ENCODE measurements around the gene CLDN8. TPM values are rescaled to one million over a fixed set of nuclear protein-coding genes. Genes with fewer than 3 reads are reported as not detected.

The CLDN8 gene
- total RNA-seq, 2 donors from 2014 or later = not detected

DNA sequence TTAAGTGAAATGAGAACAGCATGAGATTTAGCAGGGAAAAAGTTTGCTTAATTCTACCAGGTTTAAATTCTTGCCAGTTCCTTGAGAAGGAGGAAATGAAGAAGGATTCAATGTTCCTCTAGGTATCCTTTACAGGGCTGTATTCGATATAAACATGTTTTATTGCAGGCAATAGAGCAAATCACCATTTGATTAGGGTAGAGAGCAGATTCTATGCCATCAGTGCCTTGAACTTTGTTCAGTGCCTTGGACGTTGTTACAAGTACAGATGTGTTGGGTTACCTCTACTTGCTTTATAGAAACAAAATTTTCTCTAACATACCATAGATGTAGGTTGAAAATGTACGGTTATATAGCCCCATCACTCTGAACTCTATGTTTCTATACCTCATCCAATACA lies 18.2 kb upstream of the CLDN8 start:
- H3K9ac ChIP-seq (ENCODE audit: extremely low read depth, low read length, poor library complexity, severe bottlenecking) = no peak overlapping the region

DNA sequence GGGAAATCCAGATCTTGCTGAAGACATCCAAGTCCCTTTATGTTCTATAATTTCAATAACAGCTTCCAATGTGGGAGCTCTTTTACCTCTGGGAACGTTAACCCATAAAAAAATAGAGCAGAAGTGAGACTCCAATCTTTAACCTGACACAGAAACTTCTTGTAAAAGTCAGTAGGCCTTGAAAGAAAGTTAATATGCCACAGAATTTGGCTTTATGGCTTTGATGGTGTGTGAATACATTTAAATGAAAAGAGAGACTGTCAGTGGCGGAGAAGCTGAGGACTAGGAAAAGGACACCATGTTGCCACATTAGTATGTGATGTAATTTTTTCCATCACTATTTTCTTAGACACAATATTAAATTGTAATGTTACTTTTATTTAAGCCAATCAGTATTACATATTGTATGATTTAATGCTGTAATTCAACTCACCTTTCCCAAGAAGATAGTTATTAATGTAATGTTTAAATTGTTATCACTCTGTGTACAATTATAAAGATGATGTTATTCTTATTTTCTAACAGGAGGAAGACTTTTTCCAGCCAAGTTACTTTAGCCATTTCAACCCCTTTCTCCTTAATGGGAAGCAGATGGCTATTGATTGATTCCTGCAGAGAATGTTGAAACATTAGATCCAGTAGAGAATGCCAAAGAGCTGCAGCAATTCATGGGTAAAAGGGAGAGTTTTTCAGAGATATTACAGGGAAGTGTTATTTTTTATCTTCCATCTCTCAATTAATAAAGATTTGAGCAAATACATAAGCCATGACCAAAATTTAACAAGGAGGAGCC lies 17.5 kb upstream of the CLDN8 start:
- no peaks in the 10 kb centered on the region for H3K27me3 Mint-ChIP-seq (ENCODE audit: insufficient read depth)
- 87 to 100% methylated on average over 2 of the region's 2 CpGs for WGBS, 2 experiments (ENCODE audit: insufficient coverage in 1 of 2, insufficient read length in 1 of 2)
- no peaks in the 10 kb centered on the region for H3K9me3 ChIP-seq (ENCODE audit: control insufficient read depth, low read length)
- H3K27ac ChIP-seq (ENCODE audit: low read depth, low read length) = no peak overlapping the region
- DNase-seq = no peak
- no peak overlapping the region for H3K27ac Mint-ChIP-seq
- H3K27me3 ChIP-seq (ENCODE audit: control insufficient read depth, insufficient read depth, low read length, poor library complexity, severe bottlenecking) = no peaks in the 10 kb centered on the region
- no peaks in the 10 kb centered on the region for H3K4me1 ChIP-seq (ENCODE audit: control insufficient read depth, insufficient read depth, low read length)
- H3K4me3 Mint-ChIP-seq = no peak overlapping the region
- H3K4me3 ChIP-seq (ENCODE audit: low read length) = no peak overlapping the region
- no peaks in the 10 kb centered on the region for H3K36me3 ChIP-seq (ENCODE audit: control insufficient read depth, insufficient read depth, low read length)
- H3K9me3 Mint-ChIP-seq = peaks cover 4% of the 10 kb centered on the region
- TF ChIP-seq, protein P1, sequence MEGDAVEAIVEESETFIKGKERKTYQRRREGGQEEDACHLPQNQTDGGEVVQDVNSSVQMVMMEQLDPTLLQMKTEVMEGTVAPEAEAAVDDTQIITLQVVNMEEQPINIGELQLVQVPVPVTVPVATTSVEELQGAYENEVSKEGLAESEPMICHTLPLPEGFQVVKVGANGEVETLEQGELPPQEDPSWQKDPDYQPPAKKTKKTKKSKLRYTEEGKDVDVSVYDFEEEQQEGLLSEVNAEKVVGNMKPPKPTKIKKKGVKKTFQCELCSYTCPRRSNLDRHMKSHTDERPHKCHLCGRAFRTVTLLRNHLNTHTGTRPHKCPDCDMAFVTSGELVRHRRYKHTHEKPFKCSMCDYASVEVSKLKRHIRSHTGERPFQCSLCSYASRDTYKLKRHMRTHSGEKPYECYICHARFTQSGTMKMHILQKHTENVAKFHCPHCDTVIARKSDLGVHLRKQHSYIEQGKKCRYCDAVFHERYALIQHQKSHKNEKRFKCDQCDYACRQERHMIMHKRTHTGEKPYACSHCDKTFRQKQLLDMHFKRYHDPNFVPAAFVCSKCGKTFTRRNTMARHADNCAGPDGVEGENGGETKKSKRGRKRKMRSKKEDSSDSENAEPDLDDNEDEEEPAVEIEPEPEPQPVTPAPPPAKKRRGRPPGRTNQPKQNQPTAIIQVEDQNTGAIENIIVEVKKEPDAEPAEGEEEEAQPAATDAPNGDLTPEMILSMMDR (conservative IDR thresholded peaks at IDR 0.05) = no peak
- no peak overlapping the region for H3K9ac ChIP-seq (ENCODE audit: extremely low read depth, low read length, poor library complexity, severe bottlenecking)
- no peaks in the 10 kb centered on the region for H3K36me3 Mint-ChIP-seq (ENCODE audit: low read depth)
- H3K4me1 Mint-ChIP-seq = no peaks in the 10 kb centered on the region

More for the DNA sequence above, 18.2 kb upstream of the CLDN8 start:
- peaks cover 4% of the 10 kb centered on the region for H3K9me3 Mint-ChIP-seq
- TF ChIP-seq, protein P1 (conservative IDR thresholded peaks at IDR 0.05) = no peak
- Histone ChIP-seq H3K27me3 (ENCODE audit: control insufficient read depth, insufficient read depth, low read length, poor library complexity, severe bottlenecking) (no peaks in the 10 kb centered on the region), H3K4me1 (ENCODE audit: control insufficient read depth, insufficient read depth, low read length) (no peaks in the 10 kb centered on the region), H3K27ac (ENCODE audit: low read depth, low read length) (no peak overlapping the region), H3K4me3 (ENCODE audit: low read length) (no peak overlapping the region), H3K9me3 (ENCODE audit: control insufficient read depth, low read length) (no peaks in the 10 kb centered on the region), H3K36me3 (ENCODE audit: control insufficient read depth, insufficient read depth, low read length) (no peaks in the 10 kb centered on the region)
- WGBS, 2 experiments (ENCODE audit: insufficient coverage in 1 of 2, insufficient read length in 1 of 2) = 79 to 100% methylated on average over 1 to 2 of the region's 3 CpGs
- no peaks in the 10 kb centered on the region for H3K36me3 Mint-ChIP-seq (ENCODE audit: low read depth)
- H3K27ac Mint-ChIP-seq = no peak overlapping the region
- peaks cover 2% of the 10 kb centered on the region for H3K4me1 Mint-ChIP-seq
- no peaks in the 10 kb centered on the region for H3K27me3 Mint-ChIP-seq (ENCODE audit: insufficient read depth)
- no peak overlapping the region for H3K4me3 Mint-ChIP-seq
- no peak for DNase-seq

DNA sequence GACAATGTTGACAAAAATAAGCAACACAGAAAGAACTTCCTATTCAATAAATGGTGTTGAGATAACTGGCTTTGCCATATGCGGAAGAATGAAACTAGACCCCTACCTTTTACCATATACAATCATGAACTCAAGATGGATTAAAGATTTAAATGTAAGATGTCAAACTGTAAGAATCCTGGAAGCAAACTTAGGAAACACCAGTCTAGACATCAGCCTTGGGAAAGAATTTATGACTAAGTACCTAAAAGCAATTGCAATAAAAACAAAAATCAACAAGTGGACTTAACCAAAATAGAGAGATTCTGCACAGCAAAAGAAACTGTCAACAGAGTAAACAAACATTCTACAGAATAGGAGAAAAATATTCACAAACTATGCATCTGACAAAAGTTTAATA lies 16.1 kb upstream of the CLDN8 start:
- Histone ChIP-seq H3K27me3 (ENCODE audit: control insufficient read depth, insufficient read depth, low read length, poor library complexity, severe bottlenecking) (no peaks in the 10 kb centered on the region), H3K27ac (ENCODE audit: low read depth, low read length) (no peak overlapping the region), H3K9ac (ENCODE audit: extremely low read depth, low read length, poor library complexity, severe bottlenecking) (no peak overlapping the region), H3K4me1 (ENCODE audit: control insufficient read depth, insufficient read depth, low read length) (no peaks in the 10 kb centered on the region), H3K9me3 (ENCODE audit: control insufficient read depth, low read length) (no peaks in the 10 kb centered on the region), H3K4me3 (ENCODE audit: low read length) (no peak overlapping the region), H3K36me3 (ENCODE audit: control insufficient read depth, insufficient read depth, low read length) (no peaks in the 10 kb centered on the region)
- H3K9me3 Mint-ChIP-seq = peaks cover 4% of the 10 kb centered on the region
- DNase-seq = no peak
- no peaks in the 10 kb centered on the region for H3K36me3 Mint-ChIP-seq (ENCODE audit: low read depth)
- WGBS, 2 experiments (ENCODE audit: insufficient coverage in 1 of 2, insufficient read length in 1 of 2) = 100% methylated on average over 1 of the region's 1 CpG; no CpG with 5 or more reads in 1 of the 2 experiments
- TF ChIP-seq, protein P1 (conservative IDR thresholded peaks at IDR 0.05) = no peak
- H3K4me3 Mint-ChIP-seq = no peak overlapping the region
- H3K27me3 Mint-ChIP-seq (ENCODE audit: insufficient read depth) = no peaks in the 10 kb centered on the region
- H3K4me1 Mint-ChIP-seq = no peaks in the 10 kb centered on the region
- H3K27ac Mint-ChIP-seq = no peak overlapping the region

All from endodermal cell (in vitro differentiated cells).